Heart left ventricle (tissue), 16 donors: ENCODE results near the gene JAKMIP1. TPM values are rescaled to one million over a fixed set of nuclear protein-coding genes. Genes with fewer than 3 reads are reported as not detected.

Experiments used
- ATAC-seq, 4 donors: fragments of 200-7000 bp; cut with Tn5 transposase; one replicate each; pipeline ENCODE4 v1.9.1; 2020 to 2022; ENCODE audit warnings: moderate library complexity in 4 of 4, mild to moderate bottlenecking in 3 of 4, moderate number of reproducible peaks in 1 of 4
- DNase-seq, 5 donors: peaks; one replicate each; pipeline ENCODE4 v3.0.0-alpha.2; 2020
- H3K27ac ChIP-seq, 12 donors: fragments of 200-600 bp; sonication (generic) in 4 of 12; one replicate each; pipeline versions ENCODE4 v1.5.0 to v1.8.0; 2016 to 2022; ENCODE audit warnings: mild to moderate bottlenecking in 2 of 12
- H3K27me3 ChIP-seq, 9 donors: fragments of 200-600 bp; sonication (generic) in 2 of 9; one replicate each; pipeline versions ENCODE4 v1.5.1 to v1.8.0; 2016 to 2022; ENCODE audit warnings: mild to moderate bottlenecking in 3 of 9
- H3K36me3 ChIP-seq, 9 donors: fragments of 200-600 bp; sonication (generic) in 2 of 9; one replicate each; pipeline versions ENCODE4 v1.5.0 to v1.8.0; 2018 to 2022; ENCODE audit warnings: mild to moderate bottlenecking in 2 of 9
- H3K4me1 ChIP-seq, 12 donors: fragments of 200-600 bp; sonication (generic) in 4 of 12; one replicate each; pipeline versions ENCODE4 v1.5.0 to v1.8.0; 2016 to 2022; ENCODE audit warnings: mild to moderate bottlenecking in 3 of 12
- H3K4me3 ChIP-seq, 12 donors: fragments of 200-600 bp; sonication (generic) in 4 of 12; one replicate each; pipeline versions ENCODE4 v1.5.0 to v1.8.0; 2017 to 2022; ENCODE audit warnings: mild to moderate bottlenecking in 9 of 12, moderate library complexity in 4 of 12
- H3K9me3 ChIP-seq, 12 donors: fragments of 200-600 bp; sonication (generic) in 4 of 12; one replicate each; pipeline versions ENCODE4 v1.5.0 to v1.8.0; 2016 to 2022; ENCODE audit warnings: mild to moderate bottlenecking in 1 of 12
- CTCF ChIP-seq, 12 donors: fragments of 200-600 bp; sonication (generic) in 4 of 12; IDR thresholded peaks; one replicate each; pipeline versions ENCODE4 v1.5.0 to v1.8.0; 2018 to 2022; ENCODE audit warnings: antibody characterized with exemption in 12 of 12, mild to moderate bottlenecking in 5 of 12
- POLR2A ChIP-seq, 2 donors: fragments of 450-650 bp; IDR thresholded peaks; one replicate each; pipeline ENCODE4 v1.6.1; 2017; ENCODE audit warnings: antibody characterized with exemption in 2 of 2, mild to moderate bottlenecking in 2 of 2, moderate library complexity in 2 of 2
- WGBS, 4 donors: extraction: QIAGEN DNeasy Blood & Tissue Kit in 2 of 4; methylation state at CpG; one replicate each; pipeline versions ENCODE4 v1.1.5 to v1.1.7; 2013 to 2018; 5-methylcytosine and 5-hydroxymethylcytosine counted together
- intact Hi-C, 10 donors: fragments of 100-400 bp; cut with DNase I; formaldehyde crosslinking; loops; one replicate each; pipeline versions ENCODE4 v1.11.1 to v1.14.2; 2022
- polyA plus RNA-seq, 2 donors: library from polyadenylated mRNA; stranded (reverse); fragments of 200-250 nt; gene quantifications; one replicate each; pipeline ENCODE4 v1.2.3, GENCODE V29; 2013
- total RNA-seq, 9 donors: library from RNA; depleted of rRNA in 2 of 9; stranded (reverse); fragments of >200 nt in 2 of 9; fragmentation: NEBNext Ultra II Directional in 3 of 9; extraction: Animal tissue kit (Norgen Biotek cat#: 25700) in 3 of 9; gene quantifications; one replicate each; pipeline versions ENCODE4 v1.1.0 to v1.2.4, GENCODE V29; 2016 to 2023
- donor health status: ischemic (EF 13 %, LVEDD 7.1; RV severe dilation, severe dysfunction).
- donor health status: healthy with polysubstance abuse.
- donor health status: DM: no; HTN: yes; CAD: no.
- donor health status: DM: no; HTN: no; CAD: no.
- donor health status: ischemic (EF 25% LVEDD 6.9; RV normal size, moderate dysfunction).
- donor health status: ischemic (EF 25% LVEDD 5.7; RV mildly dilated, moderate dysfunction).
- donor health status: healthy.
- donor health status: DM: yes; HTN: yes; CAD: no.
- donor health status: ischemic (EF 35%, LVEDD 5.7; RV mildly dilated, moderate dysfunction).
- donor health status: nonischemic (EF 11% LVEDD 7.7; RV severe dilation, severe dysfunction).
- donor health status: DM: yes; HTN: yes; CAD: no.
- donor health status: PGD.
- donor health status: ischemic (EF 29% LVEDD 5.4; RV normal size, mild dysfunction).
- donor health status: nonischemic (EF 23%, LVEDD 6.1; RV moderate dilation, normal function).

The JAKMIP1 gene
- total and polyA plus RNA-seq, 11 donors, result 0.01 to 0.99 (median 0.23) TPM; not detected in 6

- Histone ChIP-seq H3K9me3 (peaks cover 0 to 40% (median 29%) of the 10 kb centered on the region in 12 donors), H3K36me3 (no peaks in the 10 kb centered on the region), H3K27me3 (no peaks in the 10 kb centered on the region), H3K4me3 (no peak overlapping the region), H3K27ac (no peak overlapping the region), H3K4me1 (no peaks in the 10 kb centered on the region)
- ATAC-seq (no peak), DNase-seq (no peak)
- intact Hi-C loops, result no loop called here
- TF ChIP-seq POLR2A (IDR thresholded peaks at IDR 0.05), result no peak
- TF ChIP-seq CTCF (IDR thresholded peaks at IDR 0.05), result no peak
- WGBS, 4 donors, result 77 to 83% (median 78%) methylated on average over 3 to 4 of the region's 4 CpGs
Measured at GRCh38 chr4:6055436-6055835, 144.9 kb downstream of the JAKMIP1 start.

GRCh38 chr4:6055030-6055429 lies 145.3 kb downstream of the JAKMIP1 start:
- intact Hi-C loops, result no loop called here
- WGBS, 4 donors, result 83 to 92% (median 90%) methylated on average over 4 of the region's 4 CpGs
- ATAC-seq, result no peak

GRCh38 chr4:6054162-6054922 lies 146.0 kb downstream of the JAKMIP1 start:
- no peak overlapping the region for H3K4me3 ChIP-seq
- 70 to 77% (median 70%) methylated on average over 16 of the region's 16 CpGs for WGBS, 4 donors
- TF ChIP-seq CTCF (IDR thresholded peaks at IDR 0.05) (no peak), POLR2A (IDR thresholded peaks at IDR 0.05) (no peak)

More at GRCh38 chr4:6055030-6055429, 145.3 kb downstream of the JAKMIP1 start:
- Histone ChIP-seq H3K36me3 (no peaks in the 10 kb centered on the region), H3K9me3 (peaks cover 0 to 36% (median 25%) of the 10 kb centered on the region in 12 donors), H3K27me3 (no peaks in the 10 kb centered on the region), H3K4me3 (no peak overlapping the region), H3K4me1 (no peaks in the 10 kb centered on the region), H3K27ac (no peak overlapping the region)
- no peak for TF ChIP-seq CTCF (IDR thresholded peaks at IDR 0.05)
- TF ChIP-seq POLR2A (IDR thresholded peaks at IDR 0.05), result no peak
- no peak for DNase-seq

GRCh38 chr4:6052679-6053078 lies 147.7 kb downstream of the JAKMIP1 start:
- 73 to 79% (median 75%) methylated on average over 6 of the region's 6 CpGs for whole genome bisulfite sequencing, 4 donors
- intact Hi-C loops, result no loop called here
- H3K36me3 ChIP-seq, result no peaks in the 10 kb centered on the region

More at GRCh38 chr4:6054162-6054922, 146.0 kb downstream of the JAKMIP1 start:
- intact Hi-C loops, result no loop called here
- peaks cover 0 to 29% (median 18%) of the 10 kb centered on the region in 12 donors for H3K9me3 ChIP-seq
- H3K27me3 ChIP-seq, result peaks cover 0 to 3% (median 0%) of the 10 kb centered on the region in 9 donors
- DNase-seq (no peak), ATAC-seq (no peak)
- no peaks in the 10 kb centered on the region for H3K4me1 ChIP-seq
- H3K36me3 ChIP-seq, result no peaks in the 10 kb centered on the region
- no peak overlapping the region for H3K27ac ChIP-seq

More at GRCh38 chr4:6052679-6053078, 147.7 kb downstream of the JAKMIP1 start:
- no peak overlapping the region for H3K4me3 ChIP-seq
- no peak for TF ChIP-seq CTCF (IDR thresholded peaks at IDR 0.05)
- TF ChIP-seq POLR2A (IDR thresholded peaks at IDR 0.05), result no peak
- H3K9me3 ChIP-seq, result peaks cover 0 to 12% (median 2%) of the 10 kb centered on the region in 12 donors
- ATAC-seq (no peak), DNase-seq (no peak)
- H3K27ac ChIP-seq, result no peak overlapping the region
- peaks cover 0 to 6% (median 0%) of the 10 kb centered on the region in 9 donors for H3K27me3 ChIP-seq
- no peaks in the 10 kb centered on the region for H3K4me1 ChIP-seq
